HG02885 (cell line): Measurements from ENCODE around the gene HPS6.
"Not testable (repeated sequence)": the region's sequence is repeated elsewhere in the genome, so short reads cannot be mapped to it uniquely, and the experiment has no call there.

Source experiments
- ATAC-seq: cut with Tn5 transposase; IDR thresholded peaks from one replicate; pipeline ENCODE4 v1.9.1; 2021; ENCODE audit warnings: mild to moderate bottlenecking; ENCODE audit not compliant: unreplicated experiment, poor library complexity

The HPS6 gene

DNA sequence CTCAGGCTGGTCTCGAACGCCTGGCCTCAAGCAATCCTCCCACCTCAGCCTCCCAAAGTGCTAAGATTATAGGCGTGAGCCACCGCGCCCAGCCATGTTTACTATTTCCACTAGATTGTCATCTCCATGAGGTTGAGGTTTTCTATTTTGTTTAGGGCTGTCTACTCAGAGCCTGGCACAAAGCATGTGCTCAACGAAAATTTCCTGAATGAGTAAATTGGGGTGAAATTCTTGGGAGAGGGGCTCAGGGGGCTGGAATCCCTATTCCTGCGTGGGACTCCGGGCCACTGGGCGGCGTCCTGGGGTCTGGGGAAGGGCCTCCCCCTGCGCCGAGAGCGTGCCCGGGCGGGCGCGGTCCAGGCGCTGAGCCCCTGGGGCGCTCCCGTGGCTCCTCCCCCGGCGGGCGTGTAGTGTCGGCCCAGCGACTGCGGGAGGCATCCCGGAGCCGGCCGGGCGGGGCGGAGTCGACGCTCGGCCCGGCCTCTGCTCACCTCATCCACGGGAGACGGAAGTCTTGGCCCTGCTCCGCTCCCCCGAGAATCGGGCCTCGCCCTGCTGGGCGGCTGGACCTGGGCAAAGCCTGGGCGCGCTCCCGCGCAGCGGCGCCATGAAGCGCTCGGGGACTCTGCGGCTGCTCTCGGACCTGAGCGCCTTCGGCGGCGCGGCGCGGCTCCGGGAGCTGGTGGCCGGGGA lies at the start of gene HPS6:
Gene HPS6 (plus strand): TSS at position 482 of the 693 bp plus-strand sequence. CDS start 126 bp downstream, at position 608.
- peak; percentile 95 for ATAC-seq

DNA sequence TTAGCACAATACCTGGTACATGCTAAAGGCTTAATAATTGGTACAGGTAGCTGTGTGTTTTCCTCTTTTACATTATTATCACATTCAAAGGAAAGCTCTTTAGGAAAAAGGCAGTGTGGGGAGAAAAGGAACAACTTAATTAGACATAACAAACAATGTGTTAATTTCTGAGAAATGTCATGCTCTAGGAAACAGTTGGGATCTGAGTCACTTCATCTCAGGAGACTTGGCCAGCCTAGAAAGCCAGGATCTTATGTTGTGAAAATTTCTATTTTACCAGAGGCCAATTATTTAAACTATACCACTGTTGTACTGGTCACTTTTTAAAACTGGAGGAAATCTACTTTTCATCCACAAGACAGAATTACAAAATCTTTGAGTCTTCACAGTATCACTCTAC lies 48.7 kb upstream of the HPS6 start:
- ATAC-seq: no peak

DNA sequence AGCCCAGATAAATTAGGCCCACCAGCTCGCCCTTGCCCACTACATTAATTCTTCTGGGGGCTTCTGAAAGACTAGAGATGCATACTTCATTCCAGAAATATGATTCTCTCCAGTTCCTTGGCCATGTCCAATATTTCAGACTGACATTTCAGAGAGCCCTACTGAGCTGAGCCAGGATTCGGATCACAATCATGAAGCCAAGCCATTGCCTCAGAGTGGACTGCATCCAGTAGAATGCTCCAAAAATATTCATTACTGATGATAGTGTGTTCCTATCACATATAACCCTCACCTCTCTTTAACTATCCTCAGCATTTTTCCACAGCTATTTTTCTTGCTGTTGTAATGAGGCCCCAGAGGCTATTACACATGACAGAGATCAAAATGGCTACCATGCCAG lies 47.9 kb upstream of the HPS6 start:
- ATAC-seq: no peak

DNA sequence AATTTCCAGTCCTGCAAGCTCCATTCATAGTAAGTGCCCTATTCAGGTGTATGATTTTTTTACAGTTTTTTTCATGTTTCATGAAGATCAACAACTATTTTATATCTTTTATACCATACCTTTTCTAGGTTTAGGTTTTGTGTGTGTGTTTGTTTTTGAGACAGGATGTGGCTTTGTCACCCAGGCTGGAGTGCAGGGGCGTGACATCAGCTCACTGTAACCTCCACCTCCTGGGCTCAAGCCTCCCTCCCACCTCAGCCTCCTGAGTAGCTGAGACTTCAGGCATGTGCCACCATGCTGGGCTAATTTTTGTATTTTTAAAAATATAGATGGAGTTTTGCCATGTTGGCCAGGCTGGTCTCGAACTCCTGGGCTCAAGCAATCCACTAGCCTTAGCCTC lies 44.2 kb upstream of the HPS6 start:
- no peak for ATAC-seq

DNA sequence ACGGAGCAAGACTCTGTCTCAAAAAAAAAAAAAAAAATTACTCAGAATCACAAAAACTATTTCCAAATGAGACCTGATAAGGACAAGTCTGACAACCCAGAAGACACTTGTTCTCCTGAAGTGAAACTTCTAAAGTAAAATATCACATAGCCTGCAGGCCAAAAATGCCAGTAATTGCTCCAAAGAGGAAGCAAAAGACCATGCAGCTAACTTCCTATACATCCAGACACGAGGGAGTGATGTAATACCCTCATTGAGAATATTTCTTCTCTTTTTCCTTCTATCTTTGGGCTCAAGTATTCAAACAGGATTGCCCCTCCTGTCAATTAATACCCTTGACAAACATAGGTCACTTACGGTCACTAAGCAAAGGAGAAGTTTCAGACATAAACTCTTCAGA lies 40.4 kb upstream of the HPS6 start:
- ATAC-seq: no peak

DNA sequence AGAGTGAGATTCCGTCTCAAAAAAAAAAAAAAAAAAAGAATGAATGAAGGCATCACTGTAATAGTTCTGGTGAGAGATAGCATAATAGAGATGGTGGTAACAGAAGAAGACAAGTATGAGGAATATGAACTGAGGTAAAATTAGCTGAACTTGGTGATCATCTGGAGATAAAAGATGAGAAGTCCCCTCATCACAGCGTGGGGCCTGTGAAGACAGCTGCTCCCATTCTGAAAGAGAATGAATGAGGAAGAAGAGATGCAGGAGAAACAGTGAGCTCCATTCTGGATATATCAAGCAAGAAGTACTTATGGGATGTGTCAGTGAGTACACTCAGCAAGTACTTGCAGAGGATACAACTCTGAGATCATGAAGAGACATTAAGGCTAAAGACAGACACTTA lies 37.9 kb upstream of the HPS6 start:
- no peak for ATAC-seq

DNA sequence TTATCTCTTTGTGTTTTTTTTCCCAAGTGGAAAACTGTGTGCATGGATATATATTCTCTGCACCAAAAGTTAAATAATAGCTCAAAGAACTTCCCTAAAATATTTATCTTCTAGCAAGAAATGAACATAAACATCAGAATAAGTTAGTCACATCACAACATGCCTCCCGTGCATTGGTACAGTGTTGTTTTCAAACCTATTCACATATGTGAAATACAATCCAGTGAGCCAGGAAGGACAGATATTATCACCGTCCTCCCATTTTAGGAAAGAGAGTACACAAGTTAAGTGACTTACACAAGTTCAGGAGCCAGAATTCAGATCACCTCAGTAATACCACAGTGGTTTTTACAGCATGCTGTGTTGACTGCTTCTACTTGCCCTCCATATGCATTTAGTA lies 31.4 kb upstream of the HPS6 start:
- no peak for ATAC-seq

DNA sequence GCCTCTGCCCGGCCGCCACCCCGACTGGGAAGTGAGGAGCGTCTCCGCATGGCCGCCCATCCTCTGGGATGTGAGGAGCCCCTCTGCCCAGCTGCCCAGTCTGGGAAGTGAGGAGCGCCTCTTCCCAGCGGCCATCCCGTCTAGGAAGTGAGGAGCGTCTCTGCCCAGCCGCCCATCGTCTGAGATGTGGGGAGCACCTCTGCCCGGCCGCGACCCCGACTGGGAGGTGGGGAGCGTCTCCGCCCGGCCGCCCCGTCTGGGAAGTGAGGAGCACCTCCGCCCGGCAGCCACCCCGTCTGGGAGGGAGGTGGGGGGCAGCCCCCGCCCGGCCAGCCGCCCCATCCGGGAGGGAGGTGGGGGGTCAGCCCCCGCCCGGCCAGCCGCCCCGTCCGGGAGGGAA lies 29.3 kb upstream of the HPS6 start:
- not testable (repeated sequence) for ATAC-seq

DNA sequence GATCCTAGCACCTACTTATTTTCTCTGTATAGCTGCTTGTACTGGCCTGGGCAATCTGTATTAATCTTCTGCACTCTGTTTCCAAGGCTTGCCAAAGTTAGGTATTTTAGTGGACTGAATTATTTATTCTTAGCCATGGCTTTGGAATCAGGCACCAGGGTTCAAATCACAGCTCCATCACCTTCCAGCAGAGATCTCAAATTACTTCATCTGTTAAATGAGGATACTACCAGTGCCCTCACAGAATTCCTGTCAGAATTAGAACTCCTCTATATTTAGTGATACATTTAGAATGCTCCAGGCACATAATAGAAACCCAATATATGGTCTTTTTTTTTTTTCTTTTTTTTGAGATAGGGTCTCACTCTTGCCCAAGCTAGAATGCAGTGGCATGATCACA lies 26.7 kb upstream of the HPS6 start:
- ATAC-seq: no peak

DNA sequence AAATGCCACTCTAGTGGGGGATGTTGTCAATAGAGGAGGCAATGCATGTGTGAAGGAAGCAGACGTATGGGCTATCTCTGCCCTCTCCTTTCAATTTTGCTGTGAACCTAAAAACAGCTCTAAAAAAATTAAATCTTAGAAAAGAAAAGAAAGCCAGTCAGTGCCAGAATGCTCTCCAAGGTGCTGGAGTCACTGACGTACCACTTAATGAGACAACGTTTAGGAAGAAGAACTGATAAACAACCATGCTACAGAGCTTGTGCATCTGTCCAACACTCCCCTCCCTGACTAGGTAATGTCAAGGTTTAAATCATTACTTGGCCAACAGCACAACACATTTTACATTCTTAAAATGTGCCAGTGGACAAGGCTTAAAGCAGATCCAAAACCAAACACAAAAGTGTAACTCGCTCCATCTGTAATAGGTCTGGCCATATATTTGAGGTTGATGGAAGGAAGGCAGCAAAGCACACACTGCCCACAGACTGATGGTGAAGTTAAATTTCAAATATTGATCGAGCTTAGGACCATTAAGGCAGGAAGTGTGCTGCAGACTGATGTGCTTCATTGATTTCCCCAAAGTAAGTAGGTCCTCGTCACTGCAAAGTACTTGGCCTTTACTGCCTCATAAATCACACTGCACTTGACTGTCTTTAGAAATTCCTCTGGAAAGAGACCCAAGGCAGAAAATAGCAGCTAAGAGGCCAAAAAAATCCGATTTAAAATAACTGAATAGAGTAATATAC lies 24.7 kb upstream of the HPS6 start:
- ATAC-seq: no peak

DNA sequence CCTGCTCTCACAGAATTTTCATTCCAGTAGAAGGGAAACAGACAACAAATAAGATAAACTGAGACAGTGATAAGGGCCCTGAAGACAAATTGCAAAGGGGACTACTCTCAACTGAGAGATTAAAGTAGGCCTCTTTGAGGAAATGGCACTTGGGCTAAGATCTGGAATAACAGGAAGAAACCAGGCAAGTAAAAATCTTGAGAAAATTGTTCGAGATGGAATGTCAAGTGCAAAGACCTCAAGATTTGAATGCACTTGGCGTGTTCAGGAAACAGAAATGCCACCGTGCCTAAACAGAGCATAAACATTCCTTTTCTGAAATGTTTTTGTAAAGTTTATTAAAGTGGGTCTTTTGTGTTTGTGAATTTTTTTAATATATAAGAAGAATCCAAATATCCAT lies 19.9 kb upstream of the HPS6 start:
- no peak for ATAC-seq

DNA sequence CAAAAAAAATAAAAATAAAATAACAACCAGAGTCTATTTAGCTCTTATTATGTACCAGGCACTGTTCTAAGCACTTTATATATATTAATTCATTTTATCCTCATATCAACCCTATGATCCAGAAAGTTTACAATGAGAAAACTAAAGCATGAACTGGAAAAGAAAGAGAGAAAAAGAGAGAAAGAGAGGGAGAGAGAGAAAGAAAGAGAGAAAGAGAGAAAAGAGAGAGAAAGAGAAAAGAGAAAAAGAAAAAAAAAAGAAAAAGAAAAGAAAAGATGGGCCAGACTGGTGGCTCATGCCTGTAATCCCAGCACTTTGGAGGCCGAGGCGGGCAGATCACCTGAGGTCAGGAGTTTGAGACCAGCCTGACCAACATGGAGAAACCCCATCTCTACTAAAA lies 19.1 kb upstream of the HPS6 start:
- ATAC-seq: no peak

DNA sequence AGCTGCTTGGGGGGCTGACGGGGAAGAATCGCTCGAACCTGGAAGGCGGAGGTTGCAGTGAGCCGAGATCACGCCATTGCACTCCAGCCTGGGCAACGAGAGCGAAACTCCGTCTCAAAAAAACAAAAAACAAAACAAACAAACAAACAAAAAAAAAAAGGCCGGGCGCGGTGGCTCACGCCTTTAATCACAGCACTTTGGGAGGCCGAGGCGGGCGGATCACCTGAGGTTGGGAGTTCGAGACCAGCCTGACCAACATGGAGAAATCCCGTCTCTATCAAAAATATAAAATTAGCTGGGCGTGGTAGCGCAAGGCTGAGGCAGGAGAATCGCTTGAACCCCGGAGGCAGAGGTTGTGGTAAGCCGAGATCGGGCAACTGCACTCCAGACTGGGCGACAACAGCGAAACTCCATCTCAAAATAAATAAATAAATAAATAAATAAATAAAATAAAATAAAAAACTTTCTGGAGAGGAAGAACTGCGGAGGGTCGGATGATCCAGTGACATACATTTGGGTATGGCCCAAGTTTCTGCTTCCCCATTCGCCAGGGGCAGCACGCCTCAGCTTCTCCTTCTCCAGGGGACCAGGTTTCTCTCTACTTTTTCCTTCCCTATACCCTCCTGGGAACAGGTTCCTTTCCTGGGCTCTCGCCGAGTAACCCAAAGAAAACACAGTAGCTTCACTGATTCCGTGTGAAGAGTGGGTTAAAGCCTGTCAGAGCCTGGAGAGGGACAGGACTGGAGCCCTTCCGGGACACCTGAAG lies 10.1 kb upstream of the HPS6 start:
- ATAC-seq: not testable (repeated sequence)

DNA sequence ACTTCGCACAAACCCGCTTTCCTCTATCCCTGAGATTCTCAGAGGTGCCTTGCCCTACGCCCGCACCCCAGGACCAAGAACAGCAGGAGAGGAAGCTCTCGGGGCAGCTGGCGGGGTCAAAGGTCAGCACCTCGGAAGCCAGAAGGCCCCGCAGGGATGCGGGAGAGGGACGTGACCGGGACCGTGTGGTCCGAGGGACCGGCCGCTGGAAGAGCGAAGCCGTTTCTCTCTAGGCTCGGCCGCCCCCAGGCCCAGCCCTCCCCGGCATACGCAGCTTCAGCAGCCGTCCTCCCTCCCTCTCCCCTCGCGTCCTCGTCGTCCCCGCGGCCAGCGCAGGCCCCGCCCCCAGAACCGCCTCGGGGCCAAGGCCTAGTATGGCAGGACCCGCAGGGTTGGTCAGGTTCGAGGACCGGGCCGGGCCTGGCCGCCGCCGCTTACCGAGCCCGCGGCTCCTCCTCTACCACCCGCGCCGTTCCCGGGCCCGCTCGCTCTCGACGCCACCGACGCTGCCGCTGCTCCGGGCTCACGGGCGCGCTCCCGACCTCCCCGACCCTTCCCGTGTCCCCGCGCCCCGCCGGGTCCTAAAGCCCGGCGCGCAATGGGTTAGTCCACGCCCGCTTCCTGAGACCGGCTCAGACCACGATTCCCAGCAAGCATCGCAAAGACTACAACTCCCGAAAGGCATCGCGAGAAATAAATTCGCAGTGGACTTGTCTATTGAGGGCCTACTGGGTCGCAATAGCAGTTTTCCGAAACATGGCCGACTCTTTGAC lies 9.3 kb upstream of the HPS6 start, which contains the start of gene ARMH3:
Gene ARMH3 (minus strand): TSS at position 527 of the 773 bp plus-strand sequence. CDS start 16,059 bp downstream, outside the sequence.
- ATAC-seq: peak; percentile 94

DNA sequence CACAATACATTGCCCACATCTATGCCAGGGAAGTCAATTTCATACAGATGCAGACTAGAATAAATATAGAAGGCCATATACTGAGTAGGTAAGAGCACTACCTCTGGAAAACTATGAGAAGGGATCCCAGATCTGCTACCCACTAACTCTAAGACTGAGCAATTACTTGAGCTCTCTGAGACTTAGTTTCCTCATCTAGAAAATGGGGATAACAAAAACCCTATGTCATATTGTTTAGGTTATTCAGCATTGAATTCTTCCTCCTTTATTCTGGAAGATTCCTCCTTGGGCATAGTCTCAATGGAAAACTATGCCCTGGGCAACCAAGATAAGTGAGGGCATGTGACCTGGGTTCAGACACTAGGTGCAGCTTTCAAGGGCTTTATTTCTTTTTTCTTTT lies 5.2 kb upstream of the HPS6 start:
- no peak for ATAC-seq

DNA sequence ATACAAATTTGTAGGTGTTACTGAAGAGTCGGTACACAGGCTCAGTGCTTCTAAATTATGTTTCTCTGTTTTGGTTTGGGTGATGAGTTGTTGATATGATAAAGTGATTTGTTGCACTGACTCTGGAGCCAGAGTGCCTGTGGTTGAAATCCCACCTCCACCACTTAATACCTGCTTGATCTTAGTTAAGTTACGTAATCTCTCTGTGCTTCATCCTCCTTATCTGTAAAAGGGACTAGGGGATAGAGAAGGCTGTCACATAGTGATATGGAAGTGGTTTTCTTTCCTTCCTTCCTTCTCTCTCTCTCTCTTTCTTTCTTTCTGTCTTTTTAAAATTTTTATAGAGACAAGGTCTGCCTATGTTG lies 664 bp upstream of the HPS6 start:
- ATAC-seq: no peak

DNA sequence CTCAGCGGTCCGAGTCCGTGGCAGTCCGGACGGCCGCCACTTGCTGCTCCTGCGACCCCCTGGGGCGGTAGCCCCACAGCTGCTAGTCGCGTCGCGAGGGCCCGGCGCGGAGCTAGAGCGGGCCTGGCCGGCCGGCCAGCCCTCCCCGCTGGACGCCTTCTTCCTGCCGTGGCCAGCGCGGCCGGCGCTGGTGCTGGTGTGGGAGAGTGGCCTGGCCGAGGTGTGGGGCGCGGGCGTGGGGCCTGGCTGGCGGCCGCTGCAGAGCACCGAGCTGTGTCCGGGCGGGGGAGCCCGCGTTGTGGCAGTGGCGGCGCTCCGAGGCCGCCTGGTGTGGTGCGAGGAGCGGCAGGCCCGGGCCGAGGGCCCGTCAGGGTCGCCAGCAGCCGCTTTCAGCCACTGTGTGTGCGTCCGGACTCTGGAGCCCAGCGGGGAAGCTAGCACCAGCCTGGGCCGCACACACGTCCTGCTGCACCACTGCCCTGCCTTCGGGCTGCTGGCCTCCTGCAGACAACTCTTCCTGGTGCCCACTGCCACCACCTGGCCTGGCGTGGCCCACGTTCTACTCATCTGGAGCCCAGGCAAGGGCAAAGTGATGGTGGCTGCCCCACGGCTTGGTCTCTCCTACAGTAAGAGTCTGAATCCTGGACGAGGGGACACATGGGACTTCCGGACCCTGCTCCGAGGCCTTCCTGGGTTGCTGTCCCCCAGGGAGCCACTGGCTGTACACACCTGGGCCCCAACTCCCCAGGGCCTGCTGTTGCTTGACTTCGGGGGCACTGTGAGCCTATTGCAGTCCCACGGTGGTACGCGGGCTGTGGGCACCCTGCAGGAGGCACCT lies 631 bp downstream of the HPS6 start:
- peak; percentile 32 for ATAC-seq

DNA sequence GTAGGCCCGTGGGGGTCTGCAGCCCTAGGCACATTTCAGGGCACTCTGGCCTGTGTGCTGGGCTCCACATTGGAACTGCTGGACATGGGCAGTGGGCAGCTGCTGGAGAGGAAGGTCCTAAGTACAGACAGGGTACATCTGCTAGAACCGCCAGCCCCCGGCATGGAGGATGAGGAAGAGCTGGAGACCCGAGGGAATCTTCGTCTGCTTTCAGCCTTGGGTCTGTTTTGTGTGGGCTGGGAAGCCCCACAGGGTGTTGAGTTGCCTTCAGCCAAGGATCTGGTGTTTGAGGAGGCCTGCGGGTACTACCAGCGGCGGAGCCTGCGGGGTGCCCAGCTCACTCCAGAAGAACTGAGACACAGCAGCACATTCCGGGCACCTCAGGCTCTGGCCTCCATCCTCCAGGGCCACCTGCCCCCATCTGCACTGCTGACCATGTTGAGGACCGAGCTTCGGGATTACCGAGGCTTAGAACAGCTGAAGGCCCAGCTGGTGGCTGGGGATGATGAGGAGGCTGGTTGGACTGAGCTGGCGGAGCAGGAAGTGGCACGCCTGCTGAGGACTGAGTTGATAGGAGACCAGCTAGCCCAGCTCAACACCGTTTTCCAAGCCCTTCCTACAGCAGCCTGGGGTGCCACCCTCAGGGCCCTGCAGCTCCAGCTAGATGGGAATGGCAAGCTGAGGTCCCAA lies 1.4 kb downstream of the HPS6 start:
- no peak for ATAC-seq
